Activated naive CD8-positive, alpha-beta T cell treated with anti-CD3 and anti-CD28 coated beads for 36 hours (primary cell): ENCODE measurements around the gene OR2W3. TPM values are rescaled to one million over a fixed set of nuclear protein-coding genes. Genes with fewer than 3 reads are reported as not detected.
"Not testable (repeated sequence)": the region's sequence is repeated elsewhere in the genome, so short reads cannot be mapped to it uniquely, and the experiment has no call there.

ENCODE experiments used
- DNase-seq: peaks from one replicate; pipeline ENCODE4 v3.0.0; 2021
- H3K27ac Mint-ChIP-seq: one replicate; pipeline ENCODE4 v1.8.0; 2022; ENCODE audit warnings: mild to moderate bottlenecking, moderate library complexity, mixed read lengths
- H3K27me3 Mint-ChIP-seq: one replicate; pipeline ENCODE4 v1.8.0; 2022; ENCODE audit warnings: mild to moderate bottlenecking, mixed read lengths
- H3K36me3 Mint-ChIP-seq: one replicate; pipeline ENCODE4 v1.8.0; 2021; ENCODE audit warnings: mild to moderate bottlenecking, mixed read lengths
- H3K4me1 Mint-ChIP-seq: one replicate; pipeline ENCODE4 v1.8.0; 2021; ENCODE audit warnings: mixed read lengths
- H3K4me3 Mint-ChIP-seq: one replicate; pipeline ENCODE4 v1.8.0; 2022; ENCODE audit warnings: mild to moderate bottlenecking, moderate library complexity, mixed read lengths
- H3K9me3 Mint-ChIP-seq: one replicate; pipeline ENCODE4 v1.8.0; 2022; ENCODE audit warnings: mixed read lengths
- total RNA-seq, 2 experiments: library from RNA; stranded (reverse); gene quantifications; one replicate each; pipeline ENCODE4 v1.2.3, GENCODE V29; 2021

The OR2W3 gene
- total RNA-seq, 2 experiments from 2014 or later, result not detected

DNA sequence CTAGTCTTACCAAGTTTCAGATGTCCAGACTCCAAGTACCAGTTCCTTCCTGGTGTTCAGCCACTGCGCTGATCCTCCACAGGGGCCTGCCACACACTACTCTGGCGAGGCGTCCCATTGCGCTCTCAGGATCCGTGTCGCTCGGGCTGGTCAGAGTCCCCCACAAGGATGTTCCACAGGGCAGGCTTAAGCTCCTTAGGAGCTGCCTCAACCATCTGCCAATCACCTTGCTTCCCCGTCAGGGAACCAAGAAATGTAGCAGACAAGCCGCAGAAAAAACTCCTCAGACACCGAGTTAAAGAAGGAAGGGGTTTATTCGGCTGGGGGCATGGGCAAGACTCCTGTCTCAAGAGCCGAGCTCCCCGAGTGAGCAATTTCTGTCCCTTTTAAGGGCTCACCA, 9.8 kb downstream of the OR2W3 start:
- H3K27ac Mint-ChIP-seq, result no peak overlapping the region
- no peak overlapping the region for H3K4me3 Mint-ChIP-seq
- peaks cover 7% of the 10 kb centered on the region for H3K36me3 Mint-ChIP-seq
- peaks cover 13% of the 10 kb centered on the region for H3K4me1 Mint-ChIP-seq
- DNase-seq, result no peak
- peaks cover 23% of the 10 kb centered on the region for H3K9me3 Mint-ChIP-seq
- no peaks in the 10 kb centered on the region for H3K27me3 Mint-ChIP-seq

- H3K27me3 Mint-ChIP-seq, result no peaks in the 10 kb centered on the region
- H3K4me1 Mint-ChIP-seq, result peaks cover 13% of the 10 kb centered on the region
- peak overlapping the region; percentile 69 for H3K4me3 Mint-ChIP-seq
- DNase-seq, result peak; percentile 15
- H3K36me3 Mint-ChIP-seq, result peaks cover 7% of the 10 kb centered on the region
- peak overlapping the region; percentile 70 for H3K27ac Mint-ChIP-seq
- peaks cover 23% of the 10 kb centered on the region for H3K9me3 Mint-ChIP-seq
These were observed 10.6 kb downstream of the OR2W3 start for GRCh38 chr1:247905910-247906503.

GRCh38 chr1:247906504-247907047, 11.2 kb downstream of the OR2W3 start:
- H3K4me3 Mint-ChIP-seq, result peak overlapping the region; percentile 69
- no peak for DNase-seq
- H3K36me3 Mint-ChIP-seq, result peaks cover 7% of the 10 kb centered on the region
- H3K9me3 Mint-ChIP-seq, result peaks cover 23% of the 10 kb centered on the region
- peak overlapping the region; percentile 70 for H3K27ac Mint-ChIP-seq
- H3K4me1 Mint-ChIP-seq, result peaks cover 13% of the 10 kb centered on the region
- no peaks in the 10 kb centered on the region for H3K27me3 Mint-ChIP-seq

- Mint-ChIP-seq H3K27ac (no peak overlapping the region), H3K4me3 (no peak overlapping the region), H3K27me3 (no peaks in the 10 kb centered on the region), H3K9me3 (peaks cover 22% of the 10 kb centered on the region), H3K36me3 (peaks cover 7% of the 10 kb centered on the region), H3K4me1 (peaks cover 13% of the 10 kb centered on the region)
- DNase-seq, result no peak
These were observed 13.4 kb downstream of the OR2W3 start for GRCh38 chr1:247908766-247909165.

DNA sequence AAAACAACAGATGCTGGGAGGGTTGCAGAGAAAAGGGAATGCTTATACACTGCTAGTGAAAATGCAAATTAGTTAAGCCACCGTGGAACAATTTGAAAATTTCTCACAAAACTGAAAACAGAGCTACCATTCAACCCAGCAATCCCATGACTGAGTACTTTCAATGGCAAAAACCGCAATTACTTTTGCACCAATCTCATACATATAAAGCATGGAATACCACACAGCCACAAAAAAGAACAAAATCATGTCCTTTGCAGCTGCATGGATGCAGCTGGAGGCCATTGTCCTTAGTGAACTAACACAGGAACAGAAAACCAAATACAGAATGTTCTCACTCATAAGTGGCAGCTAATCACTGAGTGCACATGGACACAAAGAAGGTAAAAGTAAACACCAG, 18.4 kb downstream of the OR2W3 start:
- Mint-ChIP-seq H3K9me3 (peaks cover 3% of the 10 kb centered on the region), H3K4me3 (no peak overlapping the region), H3K4me1 (no peaks in the 10 kb centered on the region), H3K27ac (no peak overlapping the region), H3K36me3 (no peaks in the 10 kb centered on the region), H3K27me3 (peaks cover 4% of the 10 kb centered on the region)
- DNase-seq, result no peak

DNA sequence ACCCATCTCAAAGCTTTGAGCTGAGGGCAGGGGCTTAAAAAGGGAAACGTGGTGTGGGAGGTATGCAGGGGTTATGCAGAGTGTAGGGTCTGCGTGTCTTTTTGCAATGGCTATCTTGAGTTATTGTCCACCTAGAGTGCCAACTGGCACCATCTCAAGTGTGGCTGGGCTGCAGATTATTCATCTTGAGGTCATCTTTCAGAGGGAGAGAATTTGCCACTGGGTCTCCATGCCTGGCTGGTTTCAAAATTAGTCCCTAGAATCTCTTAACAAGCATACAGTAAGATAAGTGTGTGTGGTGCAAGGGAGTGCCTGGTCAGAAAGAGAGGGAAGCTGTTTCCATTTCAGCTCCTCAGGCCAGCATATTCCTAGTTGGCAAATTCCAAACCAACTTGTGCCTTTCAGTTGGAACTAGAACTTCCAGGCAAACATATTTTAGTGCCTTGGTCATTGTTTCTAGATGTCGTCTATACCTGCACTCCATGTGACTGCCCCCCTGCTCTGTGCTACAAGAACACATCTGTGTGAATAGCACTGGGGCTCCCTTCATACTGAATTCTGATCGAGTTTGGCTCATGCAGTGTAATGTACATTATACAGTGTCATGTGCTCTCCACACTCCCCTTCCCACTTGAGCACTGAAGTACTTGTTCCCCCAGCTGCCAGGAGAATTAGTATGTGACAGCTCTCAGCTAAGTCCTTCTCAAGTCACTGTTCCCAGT, 19.7 kb downstream of the OR2W3 start:
- Mint-ChIP-seq H3K9me3 (no peaks in the 10 kb centered on the region), H3K4me1 (no peaks in the 10 kb centered on the region), H3K27ac (no peak overlapping the region), H3K36me3 (no peaks in the 10 kb centered on the region), H3K4me3 (no peak overlapping the region), H3K27me3 (peaks cover 4% of the 10 kb centered on the region)
- DNase-seq, result no peak

DNA sequence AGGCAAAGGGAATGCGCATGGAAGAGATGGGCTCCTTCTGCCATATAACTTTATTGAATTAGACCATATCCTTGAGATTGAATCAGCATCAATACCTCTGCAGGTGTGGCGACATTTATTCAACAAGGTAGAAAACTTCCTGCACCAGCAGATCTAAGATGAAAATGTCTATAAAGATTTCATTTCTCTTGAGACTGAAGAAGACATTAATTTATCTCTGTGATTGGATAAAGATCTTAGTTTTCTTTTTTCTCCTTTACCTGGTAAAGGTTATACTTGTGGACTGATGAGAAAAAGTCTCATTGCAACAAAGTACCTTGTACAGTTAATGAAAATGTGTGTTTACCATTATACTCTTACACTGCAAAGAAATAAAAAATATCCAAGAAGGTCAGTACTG, 24.6 kb downstream of the OR2W3 start, which contains the start of gene OR2T8:
TSS of gene OR2T8 (plus strand) at position 301 of the 400 bp plus-strand sequence. CDS start 766 bp downstream, outside the sequence.
- no peaks in the 10 kb centered on the region for H3K4me1 Mint-ChIP-seq
- no peaks in the 10 kb centered on the region for H3K9me3 Mint-ChIP-seq
- H3K27me3 Mint-ChIP-seq, result peaks cover 4% of the 10 kb centered on the region
- no peak within 1 kb of the TSS for H3K27ac Mint-ChIP-seq
- H3K4me3 Mint-ChIP-seq, result no peak within 1 kb of the TSS
- DNase-seq, result no peak
- no peaks in the 10 kb centered on the region for H3K36me3 Mint-ChIP-seq

- Mint-ChIP-seq H3K36me3 (no peaks in the 10 kb centered on the region), H3K27me3 (peaks cover 4% of the 10 kb centered on the region), H3K4me3 (no peak overlapping the region), H3K27ac (no peak overlapping the region), H3K4me1 (no peaks in the 10 kb centered on the region), H3K9me3 (no peaks in the 10 kb centered on the region)
- DNase-seq, result no peak
These were observed 28.6 kb downstream of the OR2W3 start for GRCh38 chr1:247923941-247924340.

- Mint-ChIP-seq H3K4me1 (no peaks in the 10 kb centered on the region), H3K9me3 (no peaks in the 10 kb centered on the region), H3K36me3 (no peaks in the 10 kb centered on the region), H3K4me3 (no peak within 1 kb of the TSS), H3K27ac (no peak within 1 kb of the TSS), H3K27me3 (peaks cover 4% of the 10 kb centered on the region)
- DNase-seq, result no peak
These were observed 29.5 kb downstream of the OR2W3 start, which contains the start of gene OR2AJ1 for GRCh38 chr1:247924868-247925267. OR2AJ1 (plus strand) TSS chr1:247924889; CDS start chr1:247933769, 8,880 bp downstream.

DNA sequence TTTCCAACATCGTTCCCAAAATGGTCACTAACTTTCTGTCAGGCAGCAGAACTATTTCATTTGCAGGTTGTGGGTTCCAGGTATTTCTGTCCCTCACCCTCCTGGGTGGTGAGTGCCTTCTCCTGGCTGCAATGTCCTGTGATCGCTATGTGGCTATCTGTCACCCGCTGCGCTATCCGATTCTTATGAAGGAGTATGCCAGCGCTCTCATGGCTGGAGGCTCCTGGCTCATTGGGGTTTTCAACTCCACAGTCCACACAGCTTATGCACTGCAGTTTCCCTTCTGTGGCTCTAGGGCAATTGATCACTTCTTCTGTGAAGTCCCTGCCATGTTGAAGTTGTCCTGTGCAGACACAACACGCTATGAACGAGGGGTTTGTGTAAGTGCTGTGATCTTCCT, 38.6 kb downstream of the OR2W3 start:
- DNase-seq, result no peak
- peaks cover 3% of the 10 kb centered on the region for H3K36me3 Mint-ChIP-seq
- no peak overlapping the region for H3K4me3 Mint-ChIP-seq
- H3K27me3 Mint-ChIP-seq, result no peaks in the 10 kb centered on the region
- no peak overlapping the region for H3K27ac Mint-ChIP-seq
- H3K4me1 Mint-ChIP-seq, result no peaks in the 10 kb centered on the region
- peaks cover 2% of the 10 kb centered on the region for H3K9me3 Mint-ChIP-seq

- peaks cover 2% of the 10 kb centered on the region for H3K9me3 Mint-ChIP-seq
- H3K4me3 Mint-ChIP-seq, result no peak overlapping the region
- H3K36me3 Mint-ChIP-seq, result peaks cover 3% of the 10 kb centered on the region
- no peaks in the 10 kb centered on the region for H3K27me3 Mint-ChIP-seq
- no peak overlapping the region for H3K27ac Mint-ChIP-seq
- no peaks in the 10 kb centered on the region for H3K4me1 Mint-ChIP-seq
- DNase-seq, result no peak
These were observed 40.4 kb downstream of the OR2W3 start for GRCh38 chr1:247935781-247936180.

- no peaks in the 10 kb centered on the region for H3K27me3 Mint-ChIP-seq
- H3K4me1 Mint-ChIP-seq, result no peaks in the 10 kb centered on the region
- no peak overlapping the region for H3K4me3 Mint-ChIP-seq
- no peak overlapping the region for H3K27ac Mint-ChIP-seq
- no peak for DNase-seq
- H3K9me3 Mint-ChIP-seq, result peaks cover 2% of the 10 kb centered on the region
- H3K36me3 Mint-ChIP-seq, result peaks cover 3% of the 10 kb centered on the region
These were observed 41.0 kb downstream of the OR2W3 start for GRCh38 chr1:247936415-247936814.

GRCh38 chr1:247936965-247937734, 41.8 kb downstream of the OR2W3 start:
- not testable (repeated sequence) for H3K9me3 Mint-ChIP-seq, H3K27me3 Mint-ChIP-seq, H3K36me3 Mint-ChIP-seq, H3K4me1 Mint-ChIP-seq
- Mint-ChIP-seq H3K4me3 (peak overlapping the region; percentile 76), H3K27ac (peak overlapping the region; percentile 70)
- peak; percentile 85 for DNase-seq

GRCh38 chr1:247942624-247943023, 47.2 kb downstream of the OR2W3 start:
- Mint-ChIP-seq H3K4me3 (no peak overlapping the region), H3K4me1 (no peaks in the 10 kb centered on the region), H3K27ac (no peak overlapping the region), H3K36me3 (peaks cover 2% of the 10 kb centered on the region), H3K9me3 (peaks cover 5% of the 10 kb centered on the region), H3K27me3 (no peaks in the 10 kb centered on the region)
- DNase-seq, result no peak
